HG03139 (cell line): ENCODE measurements around the gene RAPGEF1.

Source experiments
- ATAC-seq: cut with Tn5 transposase; IDR thresholded peaks from one replicate; pipeline ENCODE4 v1.9.1; 2021; ENCODE audit not compliant: unreplicated experiment

The RAPGEF1 gene

DNA sequence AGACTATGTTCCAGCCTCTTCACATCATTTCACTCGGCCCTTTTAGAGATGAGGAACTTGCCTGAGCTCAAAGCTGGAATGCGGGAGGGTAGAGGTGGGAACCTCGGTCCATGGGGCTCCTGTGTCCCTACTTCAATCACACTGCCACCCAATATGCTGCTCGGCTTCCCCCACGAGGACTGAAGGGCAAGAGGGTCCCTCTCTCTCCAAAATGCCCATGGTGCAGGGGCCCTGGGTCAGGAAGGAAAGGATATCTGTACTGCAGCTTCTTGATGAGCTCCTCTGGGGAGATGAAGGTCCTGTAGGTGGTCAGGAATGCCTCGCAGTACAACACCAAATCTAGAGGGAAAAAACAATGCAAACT is 148.0 kb downstream of the RAPGEF1 start:
- no peak for ATAC-seq

DNA sequence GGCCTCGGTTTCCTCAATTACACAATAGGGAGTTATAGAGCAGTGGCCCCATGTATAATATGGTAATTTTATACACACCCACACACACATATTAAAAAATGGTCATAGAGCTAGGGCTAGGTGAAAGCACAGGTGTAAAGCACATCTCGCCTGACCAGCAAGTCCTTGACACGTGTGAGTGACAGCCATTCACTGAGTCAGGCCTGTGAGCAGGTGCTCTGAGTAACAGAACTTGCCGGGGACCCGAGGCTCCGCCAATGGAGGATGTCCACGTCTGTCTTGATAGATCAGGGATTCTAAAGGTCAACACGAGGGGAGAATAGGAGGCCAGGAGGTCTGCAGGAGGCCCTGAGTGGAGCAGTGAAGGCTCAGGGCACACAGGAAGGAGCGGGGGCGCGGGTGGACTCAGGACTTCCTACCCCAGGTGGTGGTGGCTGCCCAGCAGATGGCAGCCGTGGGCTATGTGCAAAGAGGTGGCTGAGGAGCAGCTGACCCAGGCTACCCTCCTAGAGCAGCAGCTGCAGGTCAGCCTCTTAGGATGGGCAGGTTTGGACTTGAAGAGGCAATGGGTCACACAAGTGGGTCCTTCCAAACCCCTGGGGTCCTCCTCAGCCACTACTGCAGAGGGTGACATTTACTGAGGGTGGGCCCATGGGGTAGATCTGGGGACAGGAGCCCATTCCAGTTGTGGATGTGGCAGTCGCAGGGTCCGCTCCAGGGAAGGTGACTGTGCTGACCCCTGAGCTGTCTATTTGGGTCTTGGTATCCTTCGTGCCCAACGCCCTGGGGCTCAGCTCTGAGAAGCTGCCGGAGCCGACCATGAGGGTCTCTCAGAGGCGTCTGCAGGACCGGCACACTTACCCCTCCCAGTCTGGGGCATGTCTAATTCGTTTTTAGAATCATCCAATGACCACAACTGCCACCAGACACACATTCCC is 148.7 kb downstream of the RAPGEF1 start:
- ATAC-seq = no peak

DNA sequence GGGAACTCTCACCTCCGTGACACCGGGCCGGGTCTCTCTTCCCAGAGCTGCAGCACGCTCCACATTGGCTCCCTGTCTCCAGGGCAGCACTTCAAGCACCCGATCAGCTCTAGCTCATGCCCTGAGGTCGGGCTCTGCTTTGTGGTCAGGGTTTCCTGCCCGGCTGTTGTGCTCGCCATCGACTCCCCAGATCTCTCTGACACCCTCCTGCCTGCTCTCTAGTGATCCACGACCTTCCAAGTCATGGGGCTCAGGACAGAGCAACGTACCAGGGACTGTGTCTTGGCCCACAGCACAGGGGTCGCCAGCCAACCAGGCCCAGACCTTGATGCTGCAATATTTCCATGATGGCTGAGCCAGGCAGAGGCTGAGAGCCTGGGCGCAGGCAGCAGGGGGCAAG is 149.4 kb downstream of the RAPGEF1 start:
- ATAC-seq = no peak

- no peak for ATAC-seq
These were observed 149.9 kb downstream of the RAPGEF1 start for GRCh38 chr9:131589993-131590392.

DNA sequence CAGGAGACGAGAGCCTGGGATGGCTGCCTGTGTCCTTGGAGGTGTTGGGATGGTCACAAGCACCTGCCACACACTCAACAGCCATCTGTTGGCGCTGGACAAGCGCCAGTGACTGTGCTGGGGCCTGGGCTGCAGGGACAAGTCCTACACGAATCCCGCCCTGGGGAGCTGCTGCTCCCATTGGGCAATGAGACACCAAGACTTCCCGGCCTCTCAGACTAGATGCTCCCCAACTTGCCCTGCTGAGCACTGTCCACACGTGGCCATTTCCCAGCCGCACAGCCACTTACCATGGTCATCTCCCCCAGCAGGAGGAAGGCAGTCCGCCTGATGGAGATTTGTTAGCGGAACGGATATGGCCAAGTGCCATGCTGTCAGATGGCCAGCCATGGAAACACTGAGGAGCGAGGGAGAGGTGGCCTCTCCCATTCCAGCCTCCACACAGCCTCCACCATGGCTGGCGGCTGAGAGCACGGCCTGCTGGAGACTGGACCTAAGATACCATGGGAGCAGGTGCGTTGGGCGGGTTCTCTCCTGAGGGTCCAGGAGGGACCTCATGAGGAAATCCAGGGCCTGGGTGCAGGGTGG is 150.7 kb downstream of the RAPGEF1 start:
- ATAC-seq = no peak

DNA sequence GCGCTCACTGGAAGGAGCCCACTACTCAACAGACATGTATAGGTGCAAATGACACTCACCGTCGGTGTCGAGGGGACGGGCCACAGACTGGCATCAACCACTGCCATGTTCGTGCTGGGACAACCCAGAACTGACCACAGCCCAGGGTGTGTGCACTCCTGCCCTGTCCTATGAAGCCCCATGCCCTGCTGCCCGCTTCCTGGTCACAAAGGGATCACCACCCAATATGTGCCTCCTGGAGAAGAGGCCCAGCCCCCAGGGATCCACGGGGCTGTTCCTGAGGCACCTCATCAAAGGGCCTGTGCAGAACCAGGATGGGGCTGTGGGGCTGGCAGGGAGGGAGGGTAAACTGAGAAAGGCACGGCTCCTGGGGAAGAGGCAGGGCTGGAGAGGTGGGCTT is 151.5 kb downstream of the RAPGEF1 start:
- ATAC-seq = no peak

GRCh38 chr9:131587906-131588305 is 152.0 kb downstream of the RAPGEF1 start:
- ATAC-seq = no peak

DNA sequence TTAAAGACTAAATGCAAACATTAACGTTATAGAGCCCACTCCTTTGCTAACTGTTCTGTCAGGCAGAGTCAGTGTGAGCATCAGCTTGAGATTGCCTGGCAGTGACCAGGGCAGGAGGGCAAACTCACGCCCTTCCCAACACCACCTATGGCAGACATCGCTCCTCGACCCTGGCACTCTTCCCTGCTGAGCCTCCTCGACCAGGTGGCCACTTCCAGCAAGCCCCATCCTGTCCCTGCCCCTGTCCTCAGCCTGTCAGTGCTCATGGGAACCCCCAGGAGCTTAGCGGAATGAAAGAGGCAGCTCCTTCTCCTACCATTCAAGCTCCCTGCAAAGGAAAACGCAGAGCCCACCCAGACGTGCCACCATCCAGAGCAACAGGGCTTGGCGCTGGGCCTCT is 152.5 kb downstream of the RAPGEF1 start:
- no peak for ATAC-seq

DNA sequence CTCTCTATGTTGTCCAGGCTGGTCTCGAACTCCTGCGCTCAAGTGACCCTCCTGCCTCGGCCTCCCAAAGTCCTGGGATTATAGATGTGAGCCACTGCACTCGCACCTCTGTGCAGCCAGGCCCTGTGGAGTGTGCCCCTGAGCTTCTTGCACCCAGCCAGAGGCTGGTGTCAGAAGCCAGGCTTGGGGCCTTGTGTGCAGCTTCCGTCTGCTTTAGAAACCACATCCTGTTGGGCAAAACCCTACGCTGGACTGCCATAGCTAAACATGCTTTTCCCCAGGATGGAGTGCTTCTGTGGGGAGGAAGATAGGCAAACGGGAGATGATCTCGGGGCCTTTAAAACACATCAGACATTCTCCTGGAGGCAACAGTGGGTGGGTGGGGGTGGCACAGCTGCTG is 154.5 kb downstream of the RAPGEF1 start:
- ATAC-seq = no peak

DNA sequence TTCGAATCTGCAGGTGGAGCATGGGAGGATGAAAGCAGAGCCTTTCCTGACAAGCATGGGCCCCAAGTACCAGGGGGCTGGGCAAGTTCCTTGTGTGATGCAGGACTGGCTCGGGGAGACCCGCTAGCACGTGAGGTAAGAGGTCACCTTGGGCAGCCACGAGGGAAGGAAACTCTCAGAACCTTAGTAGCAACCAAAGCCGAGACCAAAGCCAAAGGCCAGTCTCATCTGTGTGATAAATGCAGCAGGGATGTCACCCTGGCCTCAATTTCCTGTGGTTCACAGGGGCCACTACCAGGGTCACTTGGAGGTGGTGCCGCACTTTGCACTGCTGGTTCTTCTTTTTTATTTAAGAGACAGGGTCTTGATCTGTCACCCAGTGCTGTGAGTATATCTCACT is 155.0 kb downstream of the RAPGEF1 start:
- ATAC-seq = no peak

GRCh38 chr9:131583836-131584555 is 155.9 kb downstream of the RAPGEF1 start:
- ATAC-seq = no peak

DNA sequence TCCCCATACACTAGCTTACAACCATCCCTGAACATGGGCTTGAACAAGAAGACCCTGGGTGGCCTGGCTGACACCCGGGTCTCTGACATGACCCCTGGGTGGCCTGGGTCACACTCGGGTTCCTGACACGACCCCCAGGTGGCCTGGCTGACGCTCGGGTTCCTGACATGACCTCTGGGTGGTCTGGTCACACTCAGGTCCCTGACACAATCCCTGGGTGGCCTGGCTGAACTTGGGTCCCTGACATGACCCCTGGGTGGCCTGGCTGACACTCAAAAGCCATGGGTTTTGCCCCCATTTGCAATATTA is 156.6 kb downstream of the RAPGEF1 start:
- no peak for ATAC-seq

GRCh38 chr9:131582466-131583336 is 157.2 kb downstream of the RAPGEF1 start:
- no peak for ATAC-seq

- no peak for ATAC-seq
These were observed 157.8 kb downstream of the RAPGEF1 start for GRCh38 chr9:131582056-131582455.

DNA sequence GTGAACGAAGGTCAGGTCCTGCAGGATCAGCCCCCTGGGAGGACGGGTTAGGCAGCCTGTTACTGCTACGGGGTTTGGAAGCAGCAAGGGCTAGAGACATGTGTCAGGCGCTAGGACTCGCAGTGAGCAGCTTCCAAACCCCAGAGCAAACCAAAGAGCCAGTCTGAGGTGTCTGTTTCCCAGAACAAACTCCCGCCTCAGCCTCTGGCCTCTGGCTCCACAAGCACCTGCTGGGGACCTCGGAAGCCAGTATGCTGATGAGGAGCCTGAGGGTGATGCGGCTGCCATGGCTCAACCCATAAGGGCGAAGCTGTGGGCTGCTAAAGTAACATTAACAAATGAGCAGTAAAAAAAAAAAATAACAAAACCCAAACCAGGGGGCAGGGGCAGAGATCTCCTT is 159.5 kb downstream of the RAPGEF1 start:
- ATAC-seq = no peak

- no peak for ATAC-seq
These were observed 160.1 kb downstream of the RAPGEF1 start for GRCh38 chr9:131579789-131580211.

- no peak for ATAC-seq
These were observed 161.0 kb downstream of the RAPGEF1 start for GRCh38 chr9:131578731-131579504.

- no peak for ATAC-seq
These were observed 161.9 kb downstream of the RAPGEF1 start for GRCh38 chr9:131578021-131578420.

DNA sequence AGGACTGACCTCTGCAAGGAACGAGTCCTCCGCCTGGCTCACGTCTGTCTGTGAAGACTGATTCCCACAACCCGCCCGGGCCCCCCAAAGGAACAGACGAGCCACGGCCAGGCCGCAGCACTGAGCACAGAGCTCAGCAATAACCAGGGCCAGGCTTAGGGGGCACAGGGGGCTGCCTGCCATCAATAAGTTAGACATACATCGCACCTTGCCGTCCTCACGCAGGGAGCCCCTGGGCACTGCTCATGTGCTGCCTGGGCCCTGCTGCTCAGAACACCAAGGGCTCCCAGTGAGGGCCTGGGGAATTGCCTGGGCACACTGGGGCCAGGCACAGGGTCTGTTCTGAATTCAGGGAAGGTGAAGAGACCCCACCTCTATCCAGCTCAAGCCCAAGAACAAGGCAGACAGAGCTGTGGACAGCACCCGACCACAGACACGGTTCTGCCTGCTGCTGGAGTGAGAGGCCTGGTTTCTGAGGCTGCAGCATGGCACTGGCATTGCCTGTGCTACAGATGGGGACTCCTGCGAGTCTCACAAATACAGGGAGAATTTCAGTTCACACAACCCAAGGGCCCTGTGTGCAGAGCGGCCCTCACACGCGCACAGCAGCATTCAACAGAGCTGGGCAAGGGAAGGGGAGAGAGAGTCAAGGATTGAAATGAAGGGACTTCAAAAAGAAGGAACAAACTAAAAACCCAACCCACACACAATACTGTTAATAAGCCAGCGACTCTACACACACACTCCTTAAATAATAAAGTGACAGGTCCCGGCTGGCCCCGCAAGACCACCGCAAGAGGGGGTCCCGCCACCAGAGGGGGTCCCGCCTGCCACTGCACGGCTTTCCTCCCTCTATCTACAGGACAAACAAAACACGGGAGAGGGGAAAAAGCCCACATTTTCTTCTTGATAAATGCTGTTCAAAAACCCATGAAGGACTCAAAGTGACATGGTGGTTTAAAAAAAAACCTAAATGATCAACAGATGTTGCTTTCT is 162.6 kb downstream of the RAPGEF1 start:
- ATAC-seq = no peak
